Measurements from ENCODE around the gene PSTPIP2. TPM values are rescaled to one million over a fixed set of nuclear protein-coding genes. Genes with fewer than 3 reads are reported as not detected.

The PSTPIP2 gene
- polyA plus RNA-seq, 2 of the 4 experiments (the other 2 are of a cell fraction): 0.10 to 0.19 TPM

DNA sequence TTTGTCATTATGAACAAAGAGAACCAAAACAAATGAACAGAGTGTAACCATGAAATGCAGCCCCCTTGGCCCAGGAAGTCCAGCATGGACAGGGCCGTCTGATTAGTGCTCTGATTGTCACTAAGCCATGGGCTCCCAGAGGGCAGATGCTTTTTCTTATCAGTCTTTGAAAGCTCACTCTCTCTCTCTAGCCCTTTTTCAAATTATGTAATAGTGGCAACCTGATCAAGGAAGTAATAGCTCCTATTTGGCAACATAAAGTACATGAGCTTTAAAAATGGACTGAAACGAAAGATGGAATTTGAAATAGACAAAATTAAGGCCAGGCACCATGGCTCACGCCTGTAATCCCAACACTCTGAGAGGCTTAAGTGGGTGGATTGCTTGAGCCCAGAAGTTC, 72.5 kb downstream of the PSTPIP2 start:
- 60% methylated on average over 3 of the region's 3 CpGs for WGBS (ENCODE audit: missing lambda C conversion rate)
- FAIRE-seq (no peak), DNase-seq (ENCODE audit: low read depth in 1 of 2, low spot score in 1 of 2) (no peak), ATAC-seq (no peak)
- Histone ChIP-seq H3K9me3 (no peaks in the 10 kb centered on the region), H3K4me3 (no peak overlapping the region), H3K27ac (no peak overlapping the region), H3K4me2 (no peak overlapping the region), H3K4me1 (no peaks in the 10 kb centered on the region)
- no peak for TF ChIP-seq HOXA7 (CRISPR knock-in tag; IDR thresholded peaks at IDR 0.05)
- TF ChIP-seq PHF8 (IDR thresholded peaks at IDR 0.05; ENCODE audit: borderline replicate concordance, low read depth): no peak
- no peak for TF ChIP-seq CEBPB (IDR thresholded peaks at IDR 0.05)
- no peak for TF ChIP-seq NFE2L2 (conservative IDR thresholded peaks at IDR 0.05; ENCODE audit: low read length)
- no peak for TF ChIP-seq FOXS1 (CRISPR knock-in tag; IDR thresholded peaks at IDR 0.05)
- TF ChIP-seq KDM5A (IDR thresholded peaks at IDR 0.05): no peak
- no peak for TF ChIP-seq EHF (CRISPR knock-in tag; IDR thresholded peaks at IDR 0.05)
- ChIA-PET CTCF (interaction anchor here (0.6 kb wide), 1 partner anchor 169 kb away, joined by 3 read pairs; no protein-coding TSS in a partner anchor), POLR2A (no interaction called here)

GRCh38 chr18:45998244-45998643, 73.8 kb downstream of the PSTPIP2 start:
- Histone ChIP-seq H3K4me1 (no peaks in the 10 kb centered on the region), H3K4me3 (no peak overlapping the region), H3K9me3 (no peaks in the 10 kb centered on the region), H3K4me2 (no peak overlapping the region), H3K27ac (no peak overlapping the region)
- 70% methylated on average over 3 of the region's 3 CpGs for WGBS (ENCODE audit: missing lambda C conversion rate)
- DNase-seq (ENCODE audit: low read depth in 1 of 2, low spot score in 1 of 2): no peak
- FAIRE-seq: no peak
- ATAC-seq: no peak
- POLR2A ChIA-PET: no interaction called here
- TF ChIP-seq MYC (IDR thresholded peaks at IDR 0.05; ENCODE audit: borderline replicate concordance, low read length) (no peak), HEYL (CRISPR knock-in tag; IDR thresholded peaks at IDR 0.05) (no peak), ESRRA (IDR thresholded peaks at IDR 0.05; ENCODE audit: borderline replicate concordance, low read length) (no peak), ZC3H11A (IDR thresholded peaks at IDR 0.05) (no peak), GATA3 (IDR thresholded peaks at IDR 0.05; ENCODE audit: borderline replicate concordance) (no peak), ZNF302 (CRISPR knock-in tag; IDR thresholded peaks at IDR 0.05) (no peak), POLR2AphosphoS2 (conservative IDR thresholded peaks at IDR 0.05; ENCODE audit: low read length) (no peak), JUN (IDR thresholded peaks at IDR 0.05) (no peak), SREBF2 (IDR thresholded peaks at IDR 0.05) (no peak), EHF (CRISPR knock-in tag; IDR thresholded peaks at IDR 0.05) (no peak), RAD21 (conservative IDR thresholded peaks at IDR 0.05 in 1 of 2, IDR thresholded peaks at IDR 0.05 in 1 of 2) (no peak), CTCF (IDR thresholded peaks at IDR 0.05) (no peak), CBX2 (IDR thresholded peaks at IDR 0.05; ENCODE audit: borderline replicate concordance, low read depth) (no peak), REST (IDR thresholded peaks at IDR 0.05) (no peak), EP300 (IDR thresholded peaks at IDR 0.05) (no peak), TFCP2L1 (CRISPR knock-in tag; IDR thresholded peaks at IDR 0.05) (no peak), EHMT2 (IDR thresholded peaks at IDR 0.05; ENCODE audit: low read depth) (no peak), KDM1A (IDR thresholded peaks at IDR 0.05; ENCODE audit: low read depth) (no peak)
- TF ChIP-seq, protein P1, sequence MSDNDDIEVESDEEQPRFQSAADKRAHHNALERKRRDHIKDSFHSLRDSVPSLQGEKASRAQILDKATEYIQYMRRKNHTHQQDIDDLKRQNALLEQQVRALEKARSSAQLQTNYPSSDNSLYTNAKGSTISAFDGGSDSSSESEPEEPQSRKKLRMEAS (IDR thresholded peaks at IDR 0.05): no peak
- TF ChIP-seq, protein P2, sequence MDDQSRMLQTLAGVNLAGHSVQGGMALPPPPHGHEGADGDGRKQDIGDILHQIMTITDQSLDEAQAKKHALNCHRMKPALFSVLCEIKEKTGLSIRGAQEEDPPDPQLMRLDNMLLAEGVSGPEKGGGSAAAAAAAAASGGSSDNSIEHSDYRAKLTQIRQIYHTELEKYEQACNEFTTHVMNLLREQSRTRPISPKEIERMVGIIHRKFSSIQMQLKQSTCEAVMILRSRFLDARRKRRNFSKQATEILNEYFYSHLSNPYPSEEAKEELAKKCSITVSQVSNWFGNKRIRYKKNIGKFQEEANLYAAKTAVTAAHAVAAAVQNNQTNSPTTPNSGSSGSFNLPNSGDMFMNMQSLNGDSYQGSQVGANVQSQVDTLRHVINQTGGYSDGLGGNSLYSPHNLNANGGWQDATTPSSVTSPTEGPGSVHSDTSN (IDR thresholded peaks at IDR 0.05): no peak
- CTCF ChIA-PET: no interaction called here
